DOHH2 (cell line): ENCODE data around the gene SRP68.

Experiments used
- CTCF ChIP-seq: fragments of 200-600 bp; sonication (generic); IDR thresholded peaks from one replicate; pipeline ENCODE4 v1.5.1; 2014; ENCODE audit warnings: antibody characterized with exemption, mild to moderate bottlenecking, low read depth, low read length; ENCODE audit not compliant: poor library complexity, severe bottlenecking
- EZH2phosphoT487 ChIP-seq: fragments of 200-600 bp; sonication (generic); IDR thresholded peaks from 2 replicates; pipeline ENCODE4 v1.6.1; 2017; ENCODE audit warnings: borderline replicate concordance, mild to moderate bottlenecking, antibody characterized with exemption, low read length, moderate library complexity, mixed read lengths

- TF ChIP-seq CTCF (no peak), EZH2phosphoT487 (no peak)
These were observed 47.0 kb downstream of the SRP68 start for GRCh38 chr17:76025294-76025693.
